ENCODE measurements around the gene EIF6. TPM values are rescaled to one million over a fixed set of nuclear protein-coding genes. Genes with fewer than 3 reads are reported as not detected.

The EIF6 gene
- total RNA-seq (ENCODE audit: unreplicated experiment) = 85.2 TPM
- long read RNA-seq, transcript EIF6-206 (6 exons, 932 nt) = minor isoform, 5 of 97 reads
- long read RNA-seq, transcript EIF6-203 (7 exons, 1,289 nt) = major isoform, 61 of 97 reads
- long read RNA-seq, transcript EIF6-201 (6 exons, 1,252 nt) = minor isoform, 18 of 97 reads
- long read RNA-seq, transcript EIF6-202 (5 exons, 1,017 nt) = minor isoform, 5 of 97 reads
- long read RNA-seq, partial matches to known transcripts = 4 of 97 reads
- long read RNA-seq, other reads (novel, unspliced or antisense) = 4 of 97 reads

GRCh38 chr20:35284267-35284991, at the start of gene EIF6:
EIF6 (minus strand) TSS chr20:35284772; CDS start chr20:35284487, 285 bp downstream.
- TF ChIP-seq CTCF (IDR thresholded peaks at IDR 0.05; ENCODE audit: partially characterized antibody, unreplicated experiment) = no peak
- peaks cover 7% of the 10 kb centered on the region for H3K27me3 Mint-ChIP-seq (ENCODE audit: unreplicated experiment)
- peak within 1 kb of the TSS; percentile 97 for H3K27ac Mint-ChIP-seq (ENCODE audit: unreplicated experiment)
- H3K36me3 Mint-ChIP-seq (ENCODE audit: unreplicated experiment) = no peaks in the 10 kb centered on the region
- H3K9me3 Mint-ChIP-seq (ENCODE audit: unreplicated experiment) = peaks cover 19% of the 10 kb centered on the region
- peaks cover 14% of the 10 kb centered on the region for H3K4me1 Mint-ChIP-seq (ENCODE audit: low read depth, unreplicated experiment)
- peak; percentile 96 for DNase-seq
- H3K4me3 Mint-ChIP-seq (ENCODE audit: unreplicated experiment) = peak within 1 kb of the TSS; percentile 91

GRCh38 chr20:35333606-35334005, 49.0 kb upstream of the EIF6 start:
- TF ChIP-seq CTCF (IDR thresholded peaks at IDR 0.05; ENCODE audit: partially characterized antibody, unreplicated experiment) = no peak
- Mint-ChIP-seq H3K9me3 (ENCODE audit: unreplicated experiment) (peaks cover 2% of the 10 kb centered on the region), H3K27ac (ENCODE audit: unreplicated experiment) (no peak overlapping the region), H3K36me3 (ENCODE audit: unreplicated experiment) (no peaks in the 10 kb centered on the region), H3K4me3 (ENCODE audit: unreplicated experiment) (no peak overlapping the region), H3K4me1 (ENCODE audit: low read depth, unreplicated experiment) (no peaks in the 10 kb centered on the region), H3K27me3 (ENCODE audit: unreplicated experiment) (peaks cover 5% of the 10 kb centered on the region)
- DNase-seq = no peak

GRCh38 chr20:35332540-35333200, 48.1 kb upstream of the EIF6 start:
- H3K9me3 Mint-ChIP-seq (ENCODE audit: unreplicated experiment) = no peaks in the 10 kb centered on the region
- H3K27me3 Mint-ChIP-seq (ENCODE audit: unreplicated experiment) = peaks cover 5% of the 10 kb centered on the region
- no peaks in the 10 kb centered on the region for H3K36me3 Mint-ChIP-seq (ENCODE audit: unreplicated experiment)
- no peak for DNase-seq
- TF ChIP-seq CTCF (IDR thresholded peaks at IDR 0.05; ENCODE audit: partially characterized antibody, unreplicated experiment) = no peak
- no peaks in the 10 kb centered on the region for H3K4me1 Mint-ChIP-seq (ENCODE audit: low read depth, unreplicated experiment)
- no peak overlapping the region for H3K4me3 Mint-ChIP-seq (ENCODE audit: unreplicated experiment)
- no peak overlapping the region for H3K27ac Mint-ChIP-seq (ENCODE audit: unreplicated experiment)

- peak; percentile 37 for TF ChIP-seq CTCF (IDR thresholded peaks at IDR 0.05; ENCODE audit: partially characterized antibody, unreplicated experiment)
- Mint-ChIP-seq H3K27me3 (ENCODE audit: unreplicated experiment) (peaks cover 2% of the 10 kb centered on the region), H3K36me3 (ENCODE audit: unreplicated experiment) (no peaks in the 10 kb centered on the region), H3K9me3 (ENCODE audit: unreplicated experiment) (peaks cover 2% of the 10 kb centered on the region), H3K4me1 (ENCODE audit: low read depth, unreplicated experiment) (no peaks in the 10 kb centered on the region), H3K4me3 (ENCODE audit: unreplicated experiment) (no peak overlapping the region), H3K27ac (ENCODE audit: unreplicated experiment) (no peak overlapping the region)
- DNase-seq = peak; percentile 50
Observed at GRCh38 chr20:35329435-35330139, 45.0 kb upstream of the EIF6 start.
